ENCODE results near the gene PI4KA. TPM values are rescaled to one million over a fixed set of nuclear protein-coding genes. Genes with fewer than 3 reads are reported as not detected.
"Not testable (repeated sequence)": the region's sequence is repeated elsewhere in the genome, so short reads cannot be mapped to it uniquely, and the experiment has no call there.

PI4KA gene
- polyA plus RNA-seq, 3 donors from 2014 or later = 31.5 to 80.0 (median 33.7) TPM

DNA sequence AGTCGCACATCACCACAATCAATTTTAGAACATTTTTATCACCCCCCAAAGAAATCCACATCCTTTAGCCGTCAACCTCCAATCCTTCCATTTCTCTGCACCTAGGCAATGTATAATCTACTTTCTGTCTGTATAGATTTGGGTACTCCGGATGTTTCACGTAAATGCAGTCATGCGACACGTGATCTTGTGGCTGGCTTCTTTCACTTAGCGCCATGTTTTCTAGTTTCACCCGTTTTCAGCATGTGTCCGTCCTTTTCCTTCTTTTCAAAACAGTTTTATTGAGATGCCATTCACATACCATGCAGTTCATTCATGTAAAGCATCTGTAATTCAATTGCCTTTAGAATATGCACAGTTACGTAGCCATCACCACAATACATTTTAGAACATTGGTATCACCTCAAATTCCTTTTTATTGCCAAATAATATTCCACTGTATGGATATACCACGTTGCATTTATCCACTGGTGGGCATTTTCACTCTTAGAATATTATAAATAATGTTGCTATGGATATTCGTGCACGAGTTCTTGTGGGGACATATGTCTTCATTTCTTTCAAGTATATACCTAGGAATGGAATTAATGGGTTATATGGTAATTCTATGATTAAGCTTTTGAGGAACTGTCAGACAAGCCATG is 179.7 kb downstream of the PI4KA start:
- DNase-seq, H3K4me3 Mint-ChIP-seq, H3K9me3 Mint-ChIP-seq, H3K27ac Mint-ChIP-seq, H3K4me1 Mint-ChIP-seq, H3K36me3 Mint-ChIP-seq: not testable (repeated sequence)
- H3K27me3 Mint-ChIP-seq (ENCODE audit: low read depth in 3 of 3) = peaks cover 4 to 20% (median 5%) of the 10 kb centered on the region in 3 donors

DNA sequence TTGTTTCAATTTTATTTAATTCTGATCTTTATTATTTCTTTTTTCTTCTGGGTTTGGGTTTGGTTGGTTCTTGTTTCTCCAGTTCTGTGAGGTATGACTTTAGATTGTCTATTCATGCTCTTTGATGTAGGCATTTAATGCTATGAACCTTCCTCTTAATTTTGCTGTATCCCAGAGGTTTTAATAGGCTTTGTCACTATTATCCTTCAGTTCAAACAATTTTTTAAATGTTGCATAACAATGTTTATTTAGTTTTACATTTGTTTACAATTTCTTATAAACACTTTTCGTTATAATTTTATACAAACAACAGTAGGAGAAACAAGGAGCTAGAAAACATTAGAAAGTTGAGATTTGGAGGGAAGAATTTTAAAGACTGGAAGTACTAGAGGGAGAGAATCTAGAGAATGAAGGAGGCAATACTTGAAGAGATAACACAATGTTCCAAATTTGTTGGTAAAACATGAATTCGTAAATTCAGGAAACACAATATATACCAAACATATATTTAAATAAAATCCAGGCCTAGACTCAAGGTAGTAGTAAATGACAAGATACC is 180.8 kb downstream of the PI4KA start:
- DNase-seq = no peak
- peaks cover 5 to 22% (median 5%) of the 10 kb centered on the region in 3 donors for H3K27me3 Mint-ChIP-seq (ENCODE audit: low read depth in 3 of 3)
- no peak overlapping the region for H3K4me3 Mint-ChIP-seq
- H3K27ac Mint-ChIP-seq = no peak overlapping the region
- H3K9me3 Mint-ChIP-seq = no peaks in the 10 kb centered on the region
- H3K36me3 Mint-ChIP-seq = peaks cover 0 to 4% (median 0%) of the 10 kb centered on the region in 3 donors
- no peaks in the 10 kb centered on the region for H3K4me1 Mint-ChIP-seq

DNA sequence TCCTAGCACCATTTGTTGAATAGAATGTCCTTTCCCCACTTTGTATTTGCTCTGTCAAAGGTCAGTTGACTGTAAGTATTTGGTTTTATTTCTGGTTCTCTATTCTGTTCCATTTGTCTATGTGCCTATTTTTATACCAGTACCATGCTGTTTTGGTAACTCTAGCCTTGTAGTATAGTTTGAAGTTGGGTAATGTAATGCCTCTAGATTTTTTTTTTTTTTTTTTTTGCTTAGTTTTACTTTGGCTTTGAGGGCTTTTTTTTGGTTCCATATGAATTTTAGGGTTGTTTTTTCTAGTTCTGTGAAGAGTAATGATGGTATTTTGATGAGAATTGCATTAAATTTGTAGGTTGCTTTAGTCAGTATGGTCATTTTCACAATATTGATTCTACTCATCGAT is 183.0 kb downstream of the PI4KA start:
- not testable (repeated sequence) for H3K9me3 Mint-ChIP-seq, H3K27ac Mint-ChIP-seq, DNase-seq, H3K36me3 Mint-ChIP-seq, H3K4me1 Mint-ChIP-seq, H3K4me3 Mint-ChIP-seq
- H3K27me3 Mint-ChIP-seq (ENCODE audit: low read depth in 3 of 3) = peaks cover 5 to 19% (median 5%) of the 10 kb centered on the region in 3 donors

DNA sequence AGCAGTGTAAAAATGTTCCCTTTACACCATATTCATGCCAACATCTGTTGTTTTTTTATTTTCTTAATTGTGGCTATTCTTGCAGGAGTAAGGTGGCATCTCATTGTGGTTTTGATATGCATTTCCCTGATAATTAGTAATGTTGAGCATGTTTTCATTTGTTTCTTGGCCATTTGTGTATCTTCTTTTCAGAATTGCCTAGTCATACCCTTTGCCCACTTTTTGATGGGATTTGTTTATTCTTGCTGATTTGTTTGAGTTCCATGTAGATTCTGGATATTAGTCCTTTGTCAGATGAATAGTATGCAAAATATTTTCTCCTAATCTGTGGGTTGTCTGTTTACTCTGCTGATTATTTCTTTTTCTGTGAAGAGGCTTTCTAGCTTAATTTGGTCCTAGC is 183.6 kb downstream of the PI4KA start:
- Mint-ChIP-seq H3K27ac (no peak overlapping the region), H3K9me3 (no peaks in the 10 kb centered on the region), H3K36me3 (peaks cover 0 to 4% (median 0%) of the 10 kb centered on the region in 3 donors), H3K4me1 (no peaks in the 10 kb centered on the region), H3K27me3 (ENCODE audit: low read depth in 3 of 3) (peaks cover 5 to 19% (median 6%) of the 10 kb centered on the region in 3 donors), H3K4me3 (no peak overlapping the region)
- DNase-seq = no peak

DNA sequence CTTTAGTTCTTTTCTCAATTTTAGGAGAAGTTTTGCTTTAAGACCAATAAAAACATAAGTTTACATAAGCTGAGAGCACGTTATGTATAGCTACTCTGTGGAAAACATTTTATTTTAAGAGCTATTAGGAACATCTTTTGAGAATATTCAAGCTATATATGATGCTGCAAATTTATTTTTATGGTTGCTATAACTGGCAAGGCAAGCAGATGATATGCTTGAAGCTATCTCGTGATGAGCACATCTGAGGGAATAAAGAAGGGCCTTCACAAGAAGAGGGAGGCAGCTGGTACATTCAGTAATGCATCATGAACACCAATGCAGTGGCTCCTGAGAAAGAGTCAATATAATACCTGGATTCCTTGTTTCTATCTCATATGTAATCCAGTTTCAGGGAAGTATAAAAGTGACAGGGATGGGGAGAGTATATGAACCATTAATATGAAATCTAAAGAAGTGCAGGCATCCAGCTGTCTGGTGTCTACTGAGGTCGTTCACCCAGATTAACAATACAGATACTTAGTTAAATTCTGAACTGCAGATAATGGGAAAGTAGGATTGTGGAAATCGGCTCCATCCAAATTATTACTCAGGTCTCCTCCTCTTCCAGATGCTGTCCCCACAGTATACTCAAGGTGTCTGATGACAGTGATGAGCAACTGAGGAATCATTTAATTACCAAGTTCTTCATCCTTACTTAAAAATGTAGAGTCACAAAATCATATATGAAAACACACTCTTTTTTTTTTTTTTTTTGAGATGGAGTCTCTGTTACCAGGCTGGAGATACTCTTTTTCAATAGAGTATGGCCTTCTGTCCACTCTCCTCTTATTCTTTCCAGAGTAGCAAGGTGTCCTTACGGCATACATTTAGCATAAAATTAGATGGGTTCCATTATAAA is 185.1 kb downstream of the PI4KA start:
- no peaks in the 10 kb centered on the region for H3K4me1 Mint-ChIP-seq
- no peak for DNase-seq
- H3K27ac Mint-ChIP-seq = no peak overlapping the region
- no peaks in the 10 kb centered on the region for H3K9me3 Mint-ChIP-seq
- H3K27me3 Mint-ChIP-seq (ENCODE audit: low read depth in 3 of 3) = peaks cover 3 to 17% (median 5%) of the 10 kb centered on the region in 3 donors
- H3K4me3 Mint-ChIP-seq = no peak overlapping the region
- H3K36me3 Mint-ChIP-seq = peaks cover 0 to 4% (median 0%) of the 10 kb centered on the region in 3 donors

DNA sequence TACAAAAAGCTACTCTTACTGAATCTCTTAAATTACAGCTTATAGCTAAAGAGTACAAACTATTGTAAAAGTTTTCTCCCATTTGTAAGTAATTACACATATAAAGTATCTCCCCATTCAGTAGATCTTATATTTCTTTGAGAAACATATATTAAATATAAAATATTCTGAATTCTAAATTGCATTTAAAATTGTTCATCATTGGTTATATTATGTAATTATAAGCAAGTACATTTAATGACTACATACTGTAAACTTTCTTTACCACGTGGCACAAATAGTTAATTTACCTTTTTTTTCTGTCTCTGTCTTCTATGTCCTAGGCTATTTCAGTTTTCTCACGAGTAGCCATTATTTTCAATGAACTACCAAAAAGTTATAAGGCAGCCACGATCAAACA is 185.9 kb downstream of the PI4KA start:
- Mint-ChIP-seq H3K4me3 (no peak overlapping the region), H3K9me3 (no peaks in the 10 kb centered on the region), H3K4me1 (no peaks in the 10 kb centered on the region), H3K27me3 (ENCODE audit: low read depth in 3 of 3) (peaks cover 3 to 14% (median 5%) of the 10 kb centered on the region in 3 donors), H3K27ac (no peak overlapping the region), H3K36me3 (peaks cover 0 to under 1% (median 0%) of the 10 kb centered on the region in 3 donors)
- no peak for DNase-seq

DNA sequence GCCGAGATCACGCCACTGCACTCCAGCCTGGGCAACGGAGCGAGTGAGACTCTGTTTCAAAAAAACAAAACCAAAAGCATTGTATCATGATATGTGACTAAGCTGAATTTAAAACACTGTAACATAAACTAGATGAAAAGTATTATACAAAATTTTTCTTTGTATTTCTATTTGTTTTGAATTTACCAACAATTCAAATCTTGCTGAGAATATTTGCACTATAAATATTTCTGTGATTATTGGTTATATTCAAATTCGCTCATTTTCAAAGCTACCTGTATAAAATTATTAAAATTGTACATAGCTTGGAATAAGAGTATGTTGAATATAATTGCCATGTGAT is 186.6 kb downstream of the PI4KA start:
- Mint-ChIP-seq H3K36me3 (no peaks in the 10 kb centered on the region), H3K27ac (no peak overlapping the region), H3K9me3 (no peaks in the 10 kb centered on the region), H3K27me3 (ENCODE audit: low read depth in 3 of 3) (peaks cover 3 to 13% (median 5%) of the 10 kb centered on the region in 3 donors), H3K4me3 (no peak overlapping the region), H3K4me1 (no peaks in the 10 kb centered on the region)
- no peak for DNase-seq

DNA sequence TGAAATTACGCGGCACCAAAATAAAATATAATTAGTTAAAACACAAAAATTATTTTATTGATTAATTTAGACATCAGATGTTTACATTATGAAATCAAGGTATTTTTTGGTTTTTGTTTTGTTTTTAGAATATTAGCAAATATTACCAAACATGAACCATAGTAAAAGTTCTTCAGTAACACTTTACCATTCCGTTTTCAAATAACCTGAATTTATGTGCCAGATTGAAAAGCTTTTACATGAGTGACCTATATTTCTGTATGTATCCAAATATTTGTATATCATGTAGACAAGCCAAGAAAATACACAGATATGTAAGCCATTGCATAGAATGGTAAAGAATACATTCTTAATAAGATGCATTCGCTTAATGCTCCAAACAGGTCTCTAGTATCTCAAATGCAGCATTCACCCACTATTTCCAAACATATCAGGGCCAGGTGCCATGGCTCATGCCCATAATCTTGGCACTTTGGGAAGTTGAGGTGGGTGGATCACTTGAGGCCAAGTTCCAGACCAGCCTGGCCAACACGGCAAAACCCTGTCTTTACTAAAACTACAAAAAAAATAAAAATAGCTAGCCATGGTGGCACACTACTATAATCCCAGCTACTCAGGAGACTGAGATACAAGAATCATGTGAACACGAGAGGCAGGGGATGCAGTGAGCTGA is 187.1 kb downstream of the PI4KA start:
- Mint-ChIP-seq H3K9me3 (no peaks in the 10 kb centered on the region), H3K27me3 (ENCODE audit: low read depth in 3 of 3) (peaks cover under 1 to 11% (median 3%) of the 10 kb centered on the region in 3 donors), H3K27ac (no peak overlapping the region), H3K4me3 (no peak overlapping the region), H3K4me1 (no peaks in the 10 kb centered on the region), H3K36me3 (no peaks in the 10 kb centered on the region)
- no peak for DNase-seq

DNA sequence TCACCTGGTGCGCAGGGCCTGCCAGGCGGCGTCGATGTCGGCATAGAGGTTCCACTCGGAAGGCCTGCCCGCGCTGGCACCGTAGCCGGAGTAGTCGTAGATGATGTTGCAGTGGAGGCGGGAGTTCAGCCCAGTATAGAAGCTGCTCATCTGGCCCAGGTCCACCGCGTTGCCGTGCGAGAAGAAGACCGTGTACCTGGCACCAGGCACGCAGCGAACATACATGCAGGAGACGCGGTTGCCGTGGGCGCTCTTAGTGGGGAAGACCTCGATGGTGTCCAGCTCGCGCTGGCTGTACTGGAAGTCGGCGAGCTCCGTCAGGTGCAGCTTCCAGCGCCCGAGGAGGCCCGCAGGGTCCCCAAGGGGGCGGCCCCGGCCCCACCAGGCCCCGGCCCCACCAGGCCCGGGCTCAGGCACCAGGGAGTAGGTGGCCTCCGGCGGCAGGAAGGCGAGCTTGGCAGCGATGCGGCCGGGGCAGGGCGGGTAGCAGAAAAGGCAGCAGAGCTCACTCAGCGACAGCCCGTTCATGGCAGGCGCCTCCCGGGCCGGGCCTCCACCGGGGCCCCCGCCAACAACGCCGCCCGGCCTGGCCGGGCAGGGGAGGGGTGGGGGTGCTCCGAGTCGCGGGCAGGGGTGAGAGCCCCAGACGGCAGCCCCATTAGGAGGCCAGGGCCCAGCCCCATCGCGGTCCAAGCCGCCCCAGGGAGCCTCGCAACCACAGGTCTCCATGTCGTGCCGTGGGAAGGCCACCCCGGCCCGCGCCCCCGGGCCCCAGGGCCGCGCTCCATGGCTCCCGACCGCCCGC is 188.0 kb downstream of the PI4KA start:
- H3K36me3 Mint-ChIP-seq; H3K27ac Mint-ChIP-seq; H3K9me3 Mint-ChIP-seq; H3K4me1 Mint-ChIP-seq; DNase-seq; H3K27me3 Mint-ChIP-seq (ENCODE audit: low read depth in 3 of 3); H3K4me3 Mint-ChIP-seq: not testable (repeated sequence)

DNA sequence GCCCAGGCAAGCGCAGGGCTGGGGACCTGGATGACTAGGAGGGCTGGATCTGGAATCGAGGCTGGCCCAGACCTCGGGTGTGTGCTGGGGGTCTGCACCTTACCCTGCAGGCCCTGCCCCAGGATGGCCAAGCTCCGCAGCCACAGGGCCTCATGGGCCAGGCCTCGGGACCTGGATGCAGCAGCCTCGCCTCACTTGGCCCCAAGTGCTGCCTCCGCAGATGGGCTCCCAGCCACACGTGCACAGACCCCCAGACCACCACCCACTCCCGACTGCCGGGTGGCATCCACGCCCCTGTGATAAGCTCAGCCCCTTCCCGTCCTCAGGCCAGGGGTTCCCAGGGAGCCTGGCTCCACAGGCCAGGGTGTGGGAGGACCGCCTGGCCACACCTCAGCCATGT is 188.7 kb downstream of the PI4KA start:
- H3K4me3 Mint-ChIP-seq; H3K36me3 Mint-ChIP-seq; H3K4me1 Mint-ChIP-seq; DNase-seq; H3K9me3 Mint-ChIP-seq; H3K27me3 Mint-ChIP-seq (ENCODE audit: low read depth in 3 of 3); H3K27ac Mint-ChIP-seq: not testable (repeated sequence)

DNA sequence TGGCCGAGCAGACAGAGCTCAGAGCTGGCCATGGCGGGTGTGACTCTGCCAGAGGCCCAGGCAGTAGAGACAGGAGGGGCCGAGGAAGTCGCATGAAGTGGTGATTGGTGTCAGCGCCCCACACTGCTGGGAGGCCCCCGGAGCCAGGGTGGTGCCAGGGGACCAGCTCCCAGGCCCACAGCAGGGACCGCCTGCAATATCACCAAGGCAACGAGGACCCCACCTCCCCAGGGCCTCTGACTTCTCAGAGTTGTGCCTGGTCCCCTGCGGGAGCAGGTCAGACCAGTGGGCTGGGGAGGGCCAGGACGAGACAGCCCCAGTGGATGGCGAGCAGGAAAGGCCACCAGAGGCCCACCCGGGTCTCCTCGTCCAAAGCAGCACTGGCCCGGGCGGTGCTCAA is 189.1 kb downstream of the PI4KA start:
- H3K27me3 Mint-ChIP-seq (ENCODE audit: low read depth in 3 of 3); H3K4me1 Mint-ChIP-seq; DNase-seq; H3K27ac Mint-ChIP-seq; H3K9me3 Mint-ChIP-seq; H3K36me3 Mint-ChIP-seq; H3K4me3 Mint-ChIP-seq: not testable (repeated sequence)

DNA sequence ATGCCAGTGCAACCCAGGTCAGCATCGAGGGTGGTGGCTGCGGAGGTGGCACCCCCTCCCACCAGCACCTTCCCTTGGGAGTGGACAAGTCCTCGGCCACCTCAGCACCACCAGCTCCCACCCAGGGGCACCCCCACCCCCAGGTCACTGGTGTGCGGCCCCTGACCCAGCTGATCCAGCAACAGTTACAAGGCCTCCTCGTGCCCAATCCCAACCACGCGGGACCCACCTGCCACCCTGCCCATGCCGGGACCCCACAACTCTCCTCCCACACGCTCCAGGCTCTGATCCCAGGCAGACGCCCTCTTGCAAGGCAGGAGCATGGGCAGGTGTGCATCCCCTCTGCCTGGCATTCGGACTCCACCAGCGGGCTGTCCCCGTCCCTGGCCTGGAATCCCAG is 189.8 kb downstream of the PI4KA start:
- H3K27me3 Mint-ChIP-seq (ENCODE audit: low read depth in 3 of 3); H3K36me3 Mint-ChIP-seq; H3K9me3 Mint-ChIP-seq; DNase-seq; H3K4me1 Mint-ChIP-seq; H3K4me3 Mint-ChIP-seq; H3K27ac Mint-ChIP-seq: not testable (repeated sequence)

DNA sequence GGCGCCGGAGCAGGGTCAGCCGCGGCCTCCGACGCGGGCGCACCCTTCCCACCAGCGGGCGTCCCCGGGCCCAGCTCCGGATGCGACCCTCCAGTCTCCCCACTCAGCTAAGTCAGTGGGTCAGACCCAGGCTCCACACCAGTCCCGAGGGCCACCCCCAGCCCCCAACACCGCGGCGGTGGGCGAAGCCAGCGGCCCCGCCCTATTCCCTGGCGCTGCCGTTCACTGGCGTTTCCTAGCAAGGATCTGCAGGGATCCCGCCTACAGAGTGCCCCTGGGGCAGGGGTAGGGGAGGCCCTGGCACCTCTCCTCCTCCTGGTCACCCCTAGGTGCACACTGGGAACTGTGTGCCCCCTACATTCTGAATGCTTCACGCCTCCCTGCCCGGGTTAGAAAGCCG is 190.4 kb downstream of the PI4KA start:
- H3K9me3 Mint-ChIP-seq; H3K4me3 Mint-ChIP-seq; DNase-seq; H3K27me3 Mint-ChIP-seq (ENCODE audit: low read depth in 3 of 3); H3K36me3 Mint-ChIP-seq; H3K4me1 Mint-ChIP-seq; H3K27ac Mint-ChIP-seq: not testable (repeated sequence)

All from immature natural killer cell (primary cell).